Panc1 (cell line): ENCODE results near the gene LIMCH1. TPM values are rescaled to one million over a fixed set of nuclear protein-coding genes. Genes with fewer than 3 reads are reported as not detected.

ENCODE experiments used
- ATAC-seq: fragments of 200-7000 bp; cut with Tn5 transposase; 2 replicates; pipeline ENCODE4 v1.9.1; 2020; ENCODE audit warnings: mild to moderate bottlenecking, moderate library complexity
- BruUV-seq: library from RNA; stranded (reverse); fragments of 400-500 nt; replicated peaks from 2 replicates; lab custom pipeline; 2021; lab: Mats Ljungman, UMichigan
- CTCF ChIA-PET: fragments of 300-600 bp; sonication (Branson Sonifier 250); formaldehyde crosslinking; loops from one replicate; lab custom pipeline; 2022; ENCODE audit warnings: antibody characterized with exemption; lab: Charles Lee
- POLR2A ChIA-PET: fragments of 300-600 bp; sonication (Branson Sonifier 250); formaldehyde crosslinking; loops from one replicate; lab custom pipeline; 2022; ENCODE audit warnings: antibody characterized with exemption; lab: Charles Lee
- DNase-seq: peaks from one replicate; pipeline ENCODE4 v3.0.0-alpha.2; 2010; ENCODE audit warnings: low read depth, low spot score
- H3K27ac ChIP-seq: 2 replicates; pipeline ENCODE4 v1.5.1; 2011; ENCODE audit warnings: mild to moderate bottlenecking, low read length, inconsistent platforms
- H3K27me3 ChIP-seq: fragments of 200-500 bp; sonication (Bioruptor generic); 2 replicates; pipeline ENCODE4 v1.6.0; 2014; ENCODE audit warnings: low read length, inconsistent platforms; ENCODE audit not compliant: control insufficient read depth, insufficient read depth
- H3K36me3 ChIP-seq: fragments of 200-500 bp; sonication (Bioruptor generic); 2 replicates; pipeline ENCODE4 v1.5.1; 2014; ENCODE audit warnings: inconsistent platforms, mild to moderate bottlenecking, low read length, moderate library complexity; ENCODE audit not compliant: control insufficient read depth, insufficient read depth
- H3K4me1 ChIP-seq: 2 replicates; pipeline ENCODE4 v1.5.1; 2011; ENCODE audit warnings: inconsistent platforms, mild to moderate bottlenecking, low read length, moderate library complexity; ENCODE audit not compliant: control insufficient read depth, insufficient read depth
- H3K4me3 ChIP-seq, 2 experiments: 2 replicates each; pipeline ENCODE4 v1.5.1; 2011 to 2012; ENCODE audit warnings: low read depth in 2 of 2, low read length in 2 of 2, mild to moderate bottlenecking in 2 of 2, inconsistent platforms in 1 of 2, moderate library complexity in 1 of 2
- H3K9me3 ChIP-seq: fragments of 200-500 bp; sonication (Bioruptor generic); 2 replicates; pipeline ENCODE4 v1.5.1; 2014; ENCODE audit warnings: low read depth, mild to moderate bottlenecking, inconsistent platforms, low read length, moderate library complexity; ENCODE audit not compliant: control insufficient read depth, insufficient read depth
- POLR2AphosphoS5 ChIP-seq: IDR thresholded peaks from 2 replicates; pipeline ENCODE4 v1.6.1; 2012; ENCODE audit warnings: mild to moderate bottlenecking, low read depth, low read length, moderate library complexity
- REST ChIP-seq, 2 experiments: IDR thresholded peaks; 2 replicates each; pipeline ENCODE4 v1.6.1; 2011 to 2012; ENCODE audit warnings: low read depth in 2 of 2, control low read depth in 1 of 2, low read length in 1 of 2, mild to moderate bottlenecking in 1 of 2, moderate library complexity in 1 of 2; ENCODE audit not compliant: insufficient read depth in 1 of 2
- SIN3A ChIP-seq: IDR thresholded peaks from 2 replicates; pipeline ENCODE4 v1.6.1; 2012; ENCODE audit warnings: low read depth, mild to moderate bottlenecking, low read length, moderate library complexity, borderline replicate concordance; ENCODE audit not compliant: insufficient read depth
- TCF7L2 ChIP-seq: IDR thresholded peaks from 2 replicates; pipeline ENCODE4 v1.6.1; 2011; ENCODE audit warnings: mild to moderate bottlenecking, low read depth, low read length, inconsistent platforms
- in situ Hi-C: cut with HindIII; loops from 2 replicates; pipeline ENCODE4 v1.10.0; 2016; ENCODE audit warnings: low sequenced_read_pairs, low pct_unique_long_range_greater_than_20kb
- intact Hi-C: fragments of 100-400 bp; cut with micrococcal nuclease; formaldehyde crosslinking; loops from one replicate; pipeline ENCODE4 v1.10.0; 2022; ENCODE audit not compliant: unreplicated experiment
- total RNA-seq: library from RNA; stranded (reverse); gene quantifications from one replicate; pipeline ENCODE4 v1.2.1, GENCODE V29; 2021; ENCODE audit not compliant: unreplicated experiment
- TF ChIP-seq, protein P1 (sequence below): fragments of 450-650 bp; IDR thresholded peaks from 2 replicates; pipeline ENCODE4 v1.5.1; 2017; ENCODE audit warnings: mild to moderate bottlenecking

LIMCH1 gene
- total RNA-seq, 1 experiment from 2014 or later, result 3.3 TPM

GRCh38 chr4:41542526-41543275, 4.7 kb downstream of the LIMCH1 start:
- no peaks in the 10 kb centered on the region for H3K36me3 ChIP-seq
- ATAC-seq (no peak), DNase-seq (no peak)
- POLR2A ChIA-PET, result no interaction called here
- CTCF ChIA-PET, result no interaction called here
- TF ChIP-seq, protein P1, sequence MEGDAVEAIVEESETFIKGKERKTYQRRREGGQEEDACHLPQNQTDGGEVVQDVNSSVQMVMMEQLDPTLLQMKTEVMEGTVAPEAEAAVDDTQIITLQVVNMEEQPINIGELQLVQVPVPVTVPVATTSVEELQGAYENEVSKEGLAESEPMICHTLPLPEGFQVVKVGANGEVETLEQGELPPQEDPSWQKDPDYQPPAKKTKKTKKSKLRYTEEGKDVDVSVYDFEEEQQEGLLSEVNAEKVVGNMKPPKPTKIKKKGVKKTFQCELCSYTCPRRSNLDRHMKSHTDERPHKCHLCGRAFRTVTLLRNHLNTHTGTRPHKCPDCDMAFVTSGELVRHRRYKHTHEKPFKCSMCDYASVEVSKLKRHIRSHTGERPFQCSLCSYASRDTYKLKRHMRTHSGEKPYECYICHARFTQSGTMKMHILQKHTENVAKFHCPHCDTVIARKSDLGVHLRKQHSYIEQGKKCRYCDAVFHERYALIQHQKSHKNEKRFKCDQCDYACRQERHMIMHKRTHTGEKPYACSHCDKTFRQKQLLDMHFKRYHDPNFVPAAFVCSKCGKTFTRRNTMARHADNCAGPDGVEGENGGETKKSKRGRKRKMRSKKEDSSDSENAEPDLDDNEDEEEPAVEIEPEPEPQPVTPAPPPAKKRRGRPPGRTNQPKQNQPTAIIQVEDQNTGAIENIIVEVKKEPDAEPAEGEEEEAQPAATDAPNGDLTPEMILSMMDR, result no peak
- no peak for TF ChIP-seq REST (IDR thresholded peaks at IDR 0.05; ENCODE audit: insufficient read depth in 1 of 2, low read depth in 2 of 2, low read length in 1 of 2)
- no peak for TF ChIP-seq SIN3A
- no peak for TF ChIP-seq TCF7L2
- TF ChIP-seq POLR2AphosphoS5, result no peak
- intact Hi-C loops, result no loop called here
- H3K4me1 ChIP-seq, result no peaks in the 10 kb centered on the region
- in situ Hi-C loops, result no loop called here
- no TSS peak for BruUV-seq
- no peak overlapping the region for H3K4me3 ChIP-seq
- H3K27me3 ChIP-seq, result no peaks in the 10 kb centered on the region
- no peak overlapping the region for H3K27ac ChIP-seq
- H3K9me3 ChIP-seq, result no peaks in the 10 kb centered on the region

- BruUV-seq, result no TSS peak
- DNase-seq (no peak), ATAC-seq (no peak)
- no peaks in the 10 kb centered on the region for H3K36me3 ChIP-seq
- POLR2A ChIA-PET, result no interaction called here
- no peaks in the 10 kb centered on the region for H3K9me3 ChIP-seq
- TF ChIP-seq SIN3A (no peak), POLR2AphosphoS5 (no peak), REST (IDR thresholded peaks at IDR 0.05; ENCODE audit: insufficient read depth in 1 of 2, low read depth in 2 of 2, low read length in 1 of 2) (no peak), TCF7L2 (no peak)
- TF ChIP-seq, protein P1, result no peak
- H3K27ac ChIP-seq, result no peak overlapping the region
- CTCF ChIA-PET, result no interaction called here
- no peaks in the 10 kb centered on the region for H3K4me1 ChIP-seq
- no peaks in the 10 kb centered on the region for H3K27me3 ChIP-seq
- intact Hi-C loops (no loop called here), in situ Hi-C loops (no loop called here)
- H3K4me3 ChIP-seq, result no peak overlapping the region
Measured at GRCh38 chr4:41545238-41545637, 7.3 kb downstream of the LIMCH1 start.
